Measurements from ENCODE around the gene SLCO4A1. TPM values are rescaled to one million over a fixed set of nuclear protein-coding genes. Genes with fewer than 3 reads are reported as not detected.

Gene SLCO4A1
- total and polyA plus RNA-seq, 12 donors, result 1.5 to 52.7 (median 6.8) TPM

DNA sequence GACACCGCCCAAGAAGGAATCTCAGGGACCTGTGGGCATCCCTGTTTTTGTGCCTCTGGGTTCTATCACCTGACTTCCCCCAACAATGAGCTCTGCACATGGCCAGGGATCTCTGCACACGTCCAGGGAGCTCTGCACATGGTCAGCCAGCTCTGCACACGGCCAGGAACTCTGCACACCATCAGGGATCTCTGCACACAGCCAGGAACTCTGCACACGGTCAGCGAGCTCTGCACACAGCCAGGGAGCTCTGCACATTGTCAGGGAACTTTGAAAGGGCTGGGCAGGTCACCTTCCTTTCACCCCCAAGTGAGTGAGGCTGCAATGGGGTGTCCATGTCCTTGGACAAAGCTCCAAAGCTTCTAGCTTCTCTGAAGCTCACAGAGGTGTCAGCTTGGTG lies 5.2 kb upstream of the SLCO4A1 start:
- H3K27ac ChIP-seq, result no peak overlapping the region
- no peak overlapping the region for H3K4me3 ChIP-seq
- intact Hi-C loops (cut with DNase I), result no loop called here
- ATAC-seq (no peak), DNase-seq (peak in 1 of 2 donors; percentile 0)
- TF ChIP-seq, protein P1, sequence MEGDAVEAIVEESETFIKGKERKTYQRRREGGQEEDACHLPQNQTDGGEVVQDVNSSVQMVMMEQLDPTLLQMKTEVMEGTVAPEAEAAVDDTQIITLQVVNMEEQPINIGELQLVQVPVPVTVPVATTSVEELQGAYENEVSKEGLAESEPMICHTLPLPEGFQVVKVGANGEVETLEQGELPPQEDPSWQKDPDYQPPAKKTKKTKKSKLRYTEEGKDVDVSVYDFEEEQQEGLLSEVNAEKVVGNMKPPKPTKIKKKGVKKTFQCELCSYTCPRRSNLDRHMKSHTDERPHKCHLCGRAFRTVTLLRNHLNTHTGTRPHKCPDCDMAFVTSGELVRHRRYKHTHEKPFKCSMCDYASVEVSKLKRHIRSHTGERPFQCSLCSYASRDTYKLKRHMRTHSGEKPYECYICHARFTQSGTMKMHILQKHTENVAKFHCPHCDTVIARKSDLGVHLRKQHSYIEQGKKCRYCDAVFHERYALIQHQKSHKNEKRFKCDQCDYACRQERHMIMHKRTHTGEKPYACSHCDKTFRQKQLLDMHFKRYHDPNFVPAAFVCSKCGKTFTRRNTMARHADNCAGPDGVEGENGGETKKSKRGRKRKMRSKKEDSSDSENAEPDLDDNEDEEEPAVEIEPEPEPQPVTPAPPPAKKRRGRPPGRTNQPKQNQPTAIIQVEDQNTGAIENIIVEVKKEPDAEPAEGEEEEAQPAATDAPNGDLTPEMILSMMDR (IDR thresholded peaks at IDR 0.05), result no peak
- H3K27me3 ChIP-seq, result peaks cover 0 to 84% (median 29%) of the 10 kb centered on the region in 7 donors
- WGBS, 2 donors, result 71 to 72% methylated on average over 5 of the region's 5 CpGs
- peaks cover 0 to 20% (median 9%) of the 10 kb centered on the region in 9 donors for H3K4me1 ChIP-seq
- H3K36me3 ChIP-seq, result no peaks in the 10 kb centered on the region
- H3K9me3 ChIP-seq, result no peaks in the 10 kb centered on the region

DNA sequence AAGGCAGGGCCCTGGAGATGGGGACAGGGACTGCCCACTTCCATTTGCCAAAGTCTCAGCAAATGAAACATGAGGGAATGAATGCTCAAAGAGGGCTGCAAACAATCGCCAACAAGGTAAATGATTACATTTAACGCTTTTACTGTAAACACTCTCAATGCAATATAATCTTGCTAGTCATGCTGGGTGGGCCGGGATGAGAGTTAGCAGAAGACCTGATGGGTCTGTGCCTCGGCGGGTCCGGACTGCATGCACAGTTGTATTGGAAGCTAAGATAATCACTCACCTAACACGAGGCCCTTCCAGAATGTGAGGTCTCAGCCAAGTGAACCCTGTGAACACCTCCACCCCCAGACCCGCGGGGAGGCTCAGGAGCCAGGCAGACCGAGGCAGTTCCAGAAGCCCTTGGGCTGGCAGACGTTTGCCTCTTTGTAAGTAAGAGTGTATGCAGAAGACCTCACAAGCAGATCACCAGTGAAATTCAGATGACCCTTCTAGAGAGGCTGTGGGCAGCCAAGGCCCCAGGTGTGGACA lies 4.7 kb upstream of the SLCO4A1 start:
- peak in 1 of 2 donors; percentile 2 for DNase-seq
- H3K27me3 ChIP-seq, result peaks cover 0 to 83% (median 30%) of the 10 kb centered on the region in 7 donors
- H3K9me3 ChIP-seq, result no peaks in the 10 kb centered on the region
- no peak overlapping the region for H3K4me3 ChIP-seq
- no peaks in the 10 kb centered on the region for H3K36me3 ChIP-seq
- H3K27ac ChIP-seq, result no peak overlapping the region
- TF ChIP-seq, protein P1 (IDR thresholded peaks at IDR 0.05), result no peak
- intact Hi-C loops (cut with DNase I), result no loop called here
- peaks cover 0 to 21% (median 11%) of the 10 kb centered on the region in 9 donors for H3K4me1 ChIP-seq
- 91 to 93% methylated on average over 11 of the region's 11 CpGs for WGBS, 2 donors
- no peak for ATAC-seq

DNA sequence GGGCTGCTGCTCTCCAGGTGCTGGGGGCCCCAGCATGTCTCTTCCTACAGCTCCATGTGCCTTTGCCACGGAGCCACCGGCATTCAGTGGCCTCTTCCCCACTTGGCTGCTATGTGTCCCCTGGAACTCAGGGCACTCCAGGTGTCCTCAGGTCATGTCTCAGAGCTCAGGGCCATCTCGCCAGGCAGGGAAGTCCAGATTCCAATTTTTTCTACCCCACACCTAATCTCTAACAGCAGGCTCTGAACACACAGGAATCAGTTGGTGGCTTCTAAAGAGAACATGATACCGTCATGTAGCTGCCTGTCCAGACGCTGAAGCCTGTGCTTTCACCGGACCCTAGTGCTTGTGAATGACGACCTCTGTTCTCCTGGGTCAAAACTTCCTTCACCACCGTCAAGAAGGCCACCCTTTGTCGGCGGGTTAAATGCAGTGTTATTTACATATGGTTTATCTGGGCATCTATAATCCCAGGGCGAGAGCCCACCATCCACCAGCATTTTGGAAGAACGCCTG lies 4.2 kb upstream of the SLCO4A1 start:
- 80 to 83% methylated on average over 12 of the region's 12 CpGs for WGBS, 2 donors
- Histone ChIP-seq H3K9me3 (no peaks in the 10 kb centered on the region), H3K27me3 (peaks cover 0 to 83% (median 32%) of the 10 kb centered on the region in 7 donors), H3K4me3 (no peak overlapping the region), H3K36me3 (no peaks in the 10 kb centered on the region), H3K4me1 (peaks cover 4 to 23% (median 16%) of the 10 kb centered on the region in 9 donors), H3K27ac (no peak overlapping the region)
- intact Hi-C loops (cut with DNase I), result no loop called here
- no peak for DNase-seq
- TF ChIP-seq, protein P1 (IDR thresholded peaks at IDR 0.05), result no peak
- no peak for ATAC-seq

DNA sequence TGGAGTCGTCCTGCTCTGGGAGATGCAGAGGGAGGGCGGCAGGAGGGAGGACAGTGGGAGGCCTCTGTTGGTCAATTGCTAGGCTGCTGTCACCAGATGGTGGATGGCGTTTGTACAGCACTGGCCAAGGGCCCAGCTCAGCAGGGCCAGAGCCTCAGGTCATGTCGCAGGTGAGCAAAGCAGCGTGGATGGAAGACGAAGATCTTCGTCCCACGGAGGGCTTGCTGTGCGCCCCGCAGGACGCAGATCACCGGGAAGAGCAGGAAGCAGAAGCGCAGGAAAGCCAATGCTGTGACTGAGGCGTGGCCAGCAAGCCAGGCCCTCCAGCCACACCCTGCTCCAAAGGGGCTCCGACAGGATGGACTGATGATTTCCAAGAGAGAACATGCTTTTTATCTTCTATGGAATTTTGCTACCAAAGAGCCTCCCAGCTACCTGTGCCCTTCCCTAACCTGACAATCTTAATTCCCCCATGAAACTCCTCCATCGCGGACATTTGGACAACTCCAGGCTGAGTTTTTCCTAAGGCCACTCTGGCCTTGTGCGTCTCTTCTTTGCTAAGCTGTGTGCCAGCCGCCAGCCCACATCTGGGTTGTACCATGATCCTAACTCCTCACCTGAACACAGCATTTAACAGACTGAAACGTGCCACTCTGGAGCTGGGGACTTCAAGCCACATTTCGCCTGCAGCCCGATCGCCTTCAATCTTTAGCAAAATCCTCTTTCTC lies 3.5 kb upstream of the SLCO4A1 start:
- ATAC-seq, result no peak
- Histone ChIP-seq H3K27ac (no peak overlapping the region), H3K9me3 (no peaks in the 10 kb centered on the region), H3K36me3 (no peaks in the 10 kb centered on the region), H3K27me3 (peaks cover 0 to 82% (median 33%) of the 10 kb centered on the region in 7 donors), H3K4me1 (peaks cover 5 to 30% (median 23%) of the 10 kb centered on the region in 9 donors), H3K4me3 (no peak overlapping the region)
- TF ChIP-seq, protein P1 (IDR thresholded peaks at IDR 0.05), result no peak
- DNase-seq, result no peak
- WGBS, 2 donors, result 82 to 88% methylated on average over 23 of the region's 23 CpGs
- intact Hi-C loops (cut with DNase I), result no loop called here
